Stimulated activated CD4-positive, alpha-beta T cell treated with anti-CD3 and anti-CD28 coated beads, Interleukin-1b, Interleukin-23, amount 100 ng/mL, for 1 hour (primary cell): ENCODE results near the gene CLTRN.
"Not testable (repeated sequence)": the region's sequence is repeated elsewhere in the genome, so short reads cannot be mapped to it uniquely, and the experiment has no call there.

Source experiments
- DNase-seq, 2 donors: peaks; one replicate each; pipeline ENCODE4 v3.0.0-alpha.2; 2020; ENCODE audit warnings: low read depth in 2 of 2

The CLTRN gene, protein sequence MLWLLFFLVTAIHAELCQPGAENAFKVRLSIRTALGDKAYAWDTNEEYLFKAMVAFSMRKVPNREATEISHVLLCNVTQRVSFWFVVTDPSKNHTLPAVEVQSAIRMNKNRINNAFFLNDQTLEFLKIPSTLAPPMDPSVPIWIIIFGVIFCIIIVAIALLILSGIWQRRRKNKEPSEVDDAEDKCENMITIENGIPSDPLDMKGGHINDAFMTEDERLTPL

GRCh38 chrX:15664487-15665444 is at the start of gene CLTRN:
Gene CLTRN (minus strand): TSS chrX:15664805. CDS start chrX:15664775, 30 bp downstream.
- no peak for DNase-seq

GRCh38 chrX:15704273-15704672 is 39.7 kb upstream of the CLTRN start:
- DNase-seq, result not testable (repeated sequence)

DNA sequence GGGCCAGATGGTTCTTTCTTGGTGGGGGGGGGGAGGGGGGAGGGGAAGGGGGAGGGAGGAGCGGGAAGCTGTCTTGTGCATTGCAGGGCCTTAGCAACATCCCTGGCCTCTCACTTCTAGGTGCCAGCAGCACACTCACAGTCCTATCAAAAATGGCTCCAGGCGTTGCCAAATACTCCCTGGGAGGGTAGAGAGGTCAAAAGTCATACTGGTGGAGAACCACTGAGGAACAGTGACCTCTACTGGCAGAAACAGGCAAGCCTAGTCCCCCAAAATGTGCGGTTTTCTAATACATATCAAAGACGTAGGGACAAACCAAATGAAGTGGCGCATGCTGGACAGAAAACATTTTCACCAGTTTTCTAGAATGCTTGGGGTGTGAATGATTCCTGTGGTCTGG is 39.2 kb upstream of the CLTRN start:
- not testable (repeated sequence) for DNase-seq

- no peak for DNase-seq
Observed at GRCh38 chrX:15702488-15703371, 38.1 kb upstream of the CLTRN start.

DNA sequence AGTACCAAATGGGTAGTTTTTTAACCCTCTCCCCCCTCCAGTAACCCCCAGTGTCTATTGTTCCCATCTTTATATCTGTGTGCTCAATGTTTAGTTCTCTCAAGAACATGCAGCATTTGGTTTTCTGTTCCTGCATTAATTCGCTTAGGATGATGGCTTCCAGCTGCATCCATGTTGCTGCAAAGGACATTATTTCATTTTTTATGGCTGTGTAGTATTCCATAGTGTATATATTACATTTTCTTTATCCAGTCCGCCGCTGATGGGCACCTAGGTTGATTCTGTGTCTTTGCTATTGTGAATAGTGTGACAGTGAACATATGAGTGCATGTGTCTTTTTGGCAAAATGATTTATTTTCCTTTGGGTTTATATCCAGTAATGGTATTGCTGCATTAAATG is 31.9 kb upstream of the CLTRN start:
- DNase-seq, result no peak

DNA sequence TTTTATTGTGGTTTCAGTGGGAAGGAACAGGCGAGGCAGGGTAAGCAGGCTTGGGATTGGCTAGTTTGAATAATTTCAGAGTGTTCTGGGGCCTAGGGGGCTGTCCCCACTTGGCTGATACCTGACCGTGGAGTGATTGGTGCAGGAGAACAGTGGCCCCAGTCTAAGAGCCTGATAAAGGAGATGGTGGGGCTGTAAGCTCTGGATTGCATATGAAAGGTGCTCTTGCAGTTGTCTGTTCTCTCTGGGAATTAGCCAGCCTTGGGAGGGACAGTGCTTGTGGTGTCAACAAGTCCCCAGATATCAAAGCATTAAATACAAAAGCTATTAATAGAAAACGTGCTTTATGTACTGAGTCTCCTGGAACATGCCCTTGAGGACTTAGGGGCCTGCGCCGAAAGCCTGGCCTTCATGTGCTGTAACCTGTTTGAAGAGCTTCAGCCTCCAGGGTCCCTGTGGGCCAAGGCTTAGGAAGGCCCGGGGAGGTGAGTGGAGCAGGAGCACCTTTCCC is 30.4 kb upstream of the CLTRN start:
- no peak for DNase-seq

GRCh38 chrX:15686818-15687685 is 22.4 kb upstream of the CLTRN start:
- DNase-seq, result peak in 1 of 2 donors; percentile 10

DNA sequence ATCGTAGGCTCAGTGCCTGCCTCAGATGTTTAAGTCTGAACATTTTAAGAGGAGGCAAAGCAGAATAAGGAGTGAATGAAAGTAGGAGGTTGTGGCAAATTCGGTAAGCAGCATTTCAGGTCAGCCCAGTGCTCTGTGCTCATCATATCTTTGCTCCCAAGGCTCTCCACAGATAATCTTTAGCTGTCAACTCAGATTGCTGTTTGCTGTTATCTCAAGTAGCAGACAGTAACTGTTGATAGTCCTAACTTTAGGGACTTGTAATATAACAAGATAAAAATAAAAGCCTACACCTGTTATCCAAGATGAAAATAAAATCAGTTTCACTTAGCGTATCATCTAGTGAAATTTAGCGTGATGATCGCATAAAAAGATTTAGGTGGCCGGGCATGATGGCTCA is 18.6 kb upstream of the CLTRN start:
- DNase-seq, result no peak

- no peak for DNase-seq
Observed at GRCh38 chrX:15681433-15681832, 16.8 kb upstream of the CLTRN start.

GRCh38 chrX:15680401-15680800 is 15.8 kb upstream of the CLTRN start:
- DNase-seq, result no peak

DNA sequence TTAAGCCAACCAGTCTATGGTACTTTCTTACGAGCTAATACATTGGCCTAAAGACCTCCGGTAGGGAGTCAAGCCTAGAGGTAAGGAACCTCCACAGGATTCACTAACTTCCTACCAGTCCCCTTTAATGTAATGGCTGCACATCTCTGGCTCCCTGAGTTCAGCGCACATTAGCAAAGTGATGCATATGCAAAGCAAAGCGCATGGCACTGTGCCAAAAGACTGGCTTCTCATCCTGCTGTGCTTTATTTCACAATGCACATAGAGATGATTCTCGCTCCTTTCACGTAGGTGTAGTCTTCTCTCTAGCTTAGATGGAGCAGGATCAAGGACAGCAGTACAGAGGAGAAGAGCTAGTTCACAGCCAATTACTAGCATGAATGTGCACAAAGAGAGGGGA is 14.6 kb upstream of the CLTRN start:
- DNase-seq, result no peak

DNA sequence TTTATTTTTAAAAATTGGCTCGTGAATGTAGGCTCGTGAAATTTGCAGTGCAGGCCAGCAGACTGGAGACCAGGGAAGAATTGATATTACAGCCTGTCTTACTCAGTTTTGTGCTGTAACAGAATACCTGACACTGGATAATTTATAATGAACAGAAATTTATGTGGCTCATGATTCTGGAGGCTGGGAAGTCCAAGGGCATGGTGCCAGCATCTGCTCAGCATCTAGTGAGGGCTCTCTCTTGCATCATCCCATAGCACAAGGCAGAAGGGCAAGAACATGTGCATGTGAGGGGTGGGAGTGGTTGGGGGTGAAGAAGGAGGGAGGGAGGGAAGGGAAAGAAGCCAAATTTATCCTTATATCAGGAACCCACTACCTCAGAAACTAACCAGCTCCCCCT is 13.7 kb upstream of the CLTRN start:
- no peak for DNase-seq

GRCh38 chrX:15676886-15677285 is 12.3 kb upstream of the CLTRN start:
- DNase-seq, result no peak

GRCh38 chrX:15675490-15675921 is 10.9 kb upstream of the CLTRN start:
- peak; percentile 36 to 70 for DNase-seq

- DNase-seq, result peak; percentile 60 to 72
Observed at GRCh38 chrX:15674841-15675489, 10.4 kb upstream of the CLTRN start.

GRCh38 chrX:15674514-15674840 is 9.9 kb upstream of the CLTRN start:
- DNase-seq, result no peak

DNA sequence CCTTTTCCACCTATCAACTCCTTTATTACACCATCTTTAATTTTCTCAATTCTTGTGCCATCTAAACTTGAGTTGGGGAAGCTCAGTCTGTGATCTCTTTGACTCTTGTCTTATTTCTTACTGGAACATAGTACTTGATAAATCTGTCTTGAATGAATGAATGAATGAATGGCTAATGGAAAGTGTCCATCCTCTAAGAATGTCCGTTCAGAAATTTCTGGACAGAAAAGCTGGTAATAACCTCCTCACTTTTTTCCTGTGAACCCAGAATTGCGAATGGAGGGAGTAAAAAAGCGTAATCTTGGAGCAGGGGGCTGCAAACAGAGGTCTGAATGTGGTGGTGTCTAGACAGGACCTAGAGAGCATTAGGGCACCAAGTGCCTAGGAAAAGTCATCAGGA is 9.4 kb upstream of the CLTRN start:
- no peak for DNase-seq

DNA sequence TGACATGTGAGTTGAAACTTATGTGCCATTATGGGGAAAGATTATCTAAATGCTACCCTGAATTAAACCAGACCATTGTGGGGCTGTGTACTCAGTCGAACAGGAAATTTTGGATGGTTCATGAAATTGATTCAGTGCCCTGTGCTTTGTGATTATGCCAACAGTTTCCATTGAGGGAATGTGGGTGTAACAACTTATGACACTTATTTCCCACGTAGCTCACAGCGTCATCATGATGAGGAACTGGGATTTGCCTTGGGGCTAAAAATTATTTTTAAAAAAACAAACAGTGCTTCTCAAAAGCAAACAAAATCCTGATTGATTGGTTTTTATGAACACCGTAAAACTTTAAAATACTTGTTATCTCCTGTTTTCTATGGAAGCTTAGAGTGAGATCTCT is 8.3 kb upstream of the CLTRN start:
- DNase-seq, result no peak

DNA sequence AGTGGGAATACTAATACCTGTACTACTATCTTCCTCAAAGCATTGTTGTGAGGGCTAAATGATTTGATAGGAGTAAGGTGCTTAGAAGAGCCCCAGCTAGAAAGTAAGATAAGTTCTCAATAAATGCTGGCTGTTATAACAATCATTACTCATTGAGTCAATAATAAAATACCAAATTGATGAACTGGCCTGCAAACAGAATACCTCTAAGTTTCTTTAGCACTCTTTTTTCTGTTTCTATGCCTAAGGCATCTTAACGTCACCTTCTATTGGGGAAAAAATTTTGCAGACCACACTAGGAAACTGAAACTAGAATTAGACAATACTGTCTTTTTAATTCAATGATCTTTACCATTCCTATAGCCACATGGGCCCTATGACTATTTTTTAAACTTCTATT is 1.2 kb downstream of the CLTRN start:
- DNase-seq, result no peak

- not testable (repeated sequence) for DNase-seq
Observed at GRCh38 chrX:15654804-15655203, 9.8 kb downstream of the CLTRN start.
